NCI-H345 (cell line): ENCODE measurements around the gene TOB2.

Experiments used
- DNase-seq: peaks from one replicate; lab custom pipeline; 2025; lab: John Stamatoyannopoulos, UW

Gene TOB2

GRCh38 chr22:41384128-41384527 lies 62.5 kb downstream of the TOB2 start:
- DNase-seq, result no peak
